HUES6 (cell line): Measurements from ENCODE around the gene FOXR1.

ENCODE experiments used
- H3K27ac ChIP-seq: 2 replicates; pipeline ENCODE4 v1.7.0; 2013; ENCODE audit warnings: low read depth, mild to moderate bottlenecking, low read length, inconsistent platforms
- H3K27me3 ChIP-seq: 2 replicates; pipeline ENCODE4 v1.6.1; 2013; ENCODE audit warnings: low read length; ENCODE audit not compliant: control insufficient read depth, insufficient read depth
- H3K36me3 ChIP-seq: 2 replicates; pipeline ENCODE4 v1.6.1; 2013; ENCODE audit warnings: low read length; ENCODE audit not compliant: control insufficient read depth, insufficient read depth
- H3K4me1 ChIP-seq: 2 replicates; pipeline ENCODE4 v1.6.1; 2013; ENCODE audit warnings: low read length; ENCODE audit not compliant: control insufficient read depth, insufficient read depth
- H3K4me3 ChIP-seq: 2 replicates; pipeline ENCODE4 v1.5.1; 2013; ENCODE audit warnings: low read depth, low read length
- H3K9ac ChIP-seq: one replicate; pipeline ENCODE4 v1.6.1; 2013; ENCODE audit warnings: mild to moderate bottlenecking, low read length
- H3K9me3 ChIP-seq: 2 replicates; pipeline ENCODE4 v1.6.1; 2013; ENCODE audit warnings: low read depth, low read length; ENCODE audit not compliant: control insufficient read depth, insufficient read depth

The FOXR1 gene

GRCh38 chr11:119029069-119029339 is 57.4 kb downstream of the FOXR1 start:
- Histone ChIP-seq H3K36me3 (peaks cover 52% of the 10 kb centered on the region), H3K4me1 (peaks cover 22% of the 10 kb centered on the region), H3K4me3 (peak overlapping the region; percentile 96), H3K27me3 (no peaks in the 10 kb centered on the region), H3K9me3 (no peaks in the 10 kb centered on the region), H3K9ac (peak overlapping the region; percentile 84), H3K27ac (no peak overlapping the region)

- H3K9me3 ChIP-seq = no peaks in the 10 kb centered on the region
- H3K27me3 ChIP-seq = no peaks in the 10 kb centered on the region
- H3K36me3 ChIP-seq = peaks cover 47% of the 10 kb centered on the region
- H3K4me1 ChIP-seq = peaks cover 18% of the 10 kb centered on the region
- H3K4me3 ChIP-seq = peak overlapping the region; percentile 96
- no peak overlapping the region; the same call in 1 of the 2 replicates for H3K27ac ChIP-seq
- H3K9ac ChIP-seq = peak overlapping the region; percentile 84
Measured at GRCh38 chr11:119029340-119030028, 57.9 kb downstream of the FOXR1 start.

- Histone ChIP-seq H3K4me1 (peaks cover 17% of the 10 kb centered on the region), H3K4me3 (peak overlapping the region; percentile 96), H3K9me3 (no peaks in the 10 kb centered on the region), H3K36me3 (peaks cover 42% of the 10 kb centered on the region), H3K9ac (peak overlapping the region; percentile 84), H3K27me3 (no peaks in the 10 kb centered on the region), H3K27ac (no peak overlapping the region; the same call in 1 of the 2 replicates)
Measured at GRCh38 chr11:119030029-119030328, 58.4 kb downstream of the FOXR1 start.

- peak within 1 kb of the TSS; percentile 96 for H3K4me3 ChIP-seq
- H3K36me3 ChIP-seq = peaks cover 37% of the 10 kb centered on the region
- H3K27me3 ChIP-seq = no peaks in the 10 kb centered on the region
- peaks cover 17% of the 10 kb centered on the region for H3K4me1 ChIP-seq
- peak within 1 kb of the TSS; percentile 84 for H3K9ac ChIP-seq
- peak within 1 kb of the TSS; percentile 77 for H3K27ac ChIP-seq
- no peaks in the 10 kb centered on the region for H3K9me3 ChIP-seq
Measured at GRCh38 chr11:119030329-119031047, 58.9 kb downstream of the FOXR1 start, which contains the start of gene SLC37A4. Gene SLC37A4, minus strand, starts transcription at chr11:119030877.
